Measurements from ENCODE around the gene HYLS1.

The HYLS1 gene

GRCh38 chr11:125944350-125945010 lies 57.0 kb downstream of the HYLS1 start:
- TF ChIP-seq MAX (IDR thresholded peaks at IDR 0.05) (no peak), USF1 (IDR thresholded peaks at IDR 0.05) (no peak), TAF1 (IDR thresholded peaks at IDR 0.05; ENCODE audit: low read depth) (no peak), EP300 (IDR thresholded peaks at IDR 0.05; ENCODE audit: borderline replicate concordance) (no peak), TEAD4 (IDR thresholded peaks at IDR 0.05) (no peak), TCF12 (IDR thresholded peaks at IDR 0.05; ENCODE audit: low read depth) (no peak), NFIC (IDR thresholded peaks at IDR 0.05) (no peak), CEBPB (IDR thresholded peaks at IDR 0.05) (no peak)

GRCh38 chr11:125945011-125945796 lies 57.7 kb downstream of the HYLS1 start:
- TF ChIP-seq USF1 (IDR thresholded peaks at IDR 0.05) (no peak), RAD21 (IDR thresholded peaks at IDR 0.05; ENCODE audit: low read depth) (no peak), EP300 (IDR thresholded peaks at IDR 0.05; ENCODE audit: borderline replicate concordance) (no peak), REST (IDR thresholded peaks at IDR 0.05; ENCODE audit: low read depth) (no peak), ZBTB7A (IDR thresholded peaks at IDR 0.05; ENCODE audit: low read depth) (no peak), YY1 (IDR thresholded peaks at IDR 0.05; ENCODE audit: low read depth) (no peak), EGR1 (IDR thresholded peaks at IDR 0.05) (no peak), CEBPB (IDR thresholded peaks at IDR 0.05) (no peak), CREB1 (IDR thresholded peaks at IDR 0.05; ENCODE audit: low read depth) (no peak), TEAD4 (IDR thresholded peaks at IDR 0.05) (no peak), TCF12 (IDR thresholded peaks at IDR 0.05; ENCODE audit: low read depth) (no peak), FOXM1 (IDR thresholded peaks at IDR 0.05; ENCODE audit: borderline replicate concordance, low read depth) (no peak), NFIC (IDR thresholded peaks at IDR 0.05) (no peak)

- TF ChIP-seq CREB1 (IDR thresholded peaks at IDR 0.05; ENCODE audit: low read depth) (no peak), EP300 (IDR thresholded peaks at IDR 0.05; ENCODE audit: borderline replicate concordance) (no peak), REST (IDR thresholded peaks at IDR 0.05; ENCODE audit: low read depth) (no peak), EGR1 (IDR thresholded peaks at IDR 0.05) (no peak), NFIC (IDR thresholded peaks at IDR 0.05) (no peak), FOXM1 (IDR thresholded peaks at IDR 0.05; ENCODE audit: borderline replicate concordance, low read depth) (no peak), RAD21 (IDR thresholded peaks at IDR 0.05; ENCODE audit: low read depth) (no peak), TEAD4 (IDR thresholded peaks at IDR 0.05) (no peak), MAX (IDR thresholded peaks at IDR 0.05) (no peak), TCF12 (IDR thresholded peaks at IDR 0.05; ENCODE audit: low read depth) (no peak), YY1 (IDR thresholded peaks at IDR 0.05; ENCODE audit: low read depth) (no peak), TAF1 (IDR thresholded peaks at IDR 0.05; ENCODE audit: low read depth) (no peak), USF1 (IDR thresholded peaks at IDR 0.05) (no peak), CEBPB (IDR thresholded peaks at IDR 0.05) (no peak)
Measured at GRCh38 chr11:125945797-125946520, 58.5 kb downstream of the HYLS1 start, which contains the start of gene VSIG10L2. VSIG10L2 (plus strand) TSS chr11:125946044; CDS start chr11:125946056, 12 bp downstream.

GRCh38 chr11:125946712-125947418 lies 59.4 kb downstream of the HYLS1 start:
- no peak for TF ChIP-seq FOXM1 (IDR thresholded peaks at IDR 0.05; ENCODE audit: borderline replicate concordance, low read depth)
- no peak for TF ChIP-seq YY1 (IDR thresholded peaks at IDR 0.05; ENCODE audit: low read depth)
- TF ChIP-seq CEBPB (IDR thresholded peaks at IDR 0.05) = no peak

Data from Ishikawa (cell line).